ENCODE data around the gene EPHX1.

EPHX1 gene

DNA sequence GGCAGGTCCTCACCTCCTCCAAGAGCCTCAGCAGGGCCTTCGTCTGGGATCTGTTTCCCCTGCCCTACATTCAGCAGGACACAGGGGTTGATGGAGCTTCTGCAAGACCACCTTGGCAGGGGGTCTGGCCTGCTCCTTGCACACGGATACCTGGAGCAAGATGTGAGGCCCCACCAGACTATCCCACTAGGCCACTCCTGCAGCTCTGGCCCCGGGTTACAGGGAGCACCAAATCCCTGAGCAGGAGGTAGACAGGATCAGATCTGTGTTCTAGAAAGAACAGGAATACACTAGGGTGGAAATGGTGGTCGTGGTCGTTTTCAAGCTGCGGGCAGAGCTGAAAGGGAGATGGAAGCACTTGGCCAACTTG lies 33.5 kb downstream of the EPHX1 start:
- WGBS (ENCODE audit: insufficient coverage, insufficient read length), result no CpG with 5 or more reads among the region's 6 CpGs
- H3K36me3 ChIP-seq (ENCODE audit: control insufficient read depth, insufficient read depth, low read length), result peaks cover 23% of the 10 kb centered on the region
- no peaks in the 10 kb centered on the region for H3K9me3 ChIP-seq (ENCODE audit: control insufficient read depth, insufficient read depth, low read length)
- H3K4me3 ChIP-seq (ENCODE audit: low read length), result no peak overlapping the region
- H3K4me1 ChIP-seq (ENCODE audit: control insufficient read depth, insufficient read depth, low read length), result peaks cover 6% of the 10 kb centered on the region
- no peaks in the 10 kb centered on the region for H3K27me3 ChIP-seq (ENCODE audit: control insufficient read depth, insufficient read depth, low read length)
- H3K27ac ChIP-seq (ENCODE audit: low read length), result no peak overlapping the region
- no peak for DNase-seq (ENCODE audit: low read depth, low spot score)

DNA sequence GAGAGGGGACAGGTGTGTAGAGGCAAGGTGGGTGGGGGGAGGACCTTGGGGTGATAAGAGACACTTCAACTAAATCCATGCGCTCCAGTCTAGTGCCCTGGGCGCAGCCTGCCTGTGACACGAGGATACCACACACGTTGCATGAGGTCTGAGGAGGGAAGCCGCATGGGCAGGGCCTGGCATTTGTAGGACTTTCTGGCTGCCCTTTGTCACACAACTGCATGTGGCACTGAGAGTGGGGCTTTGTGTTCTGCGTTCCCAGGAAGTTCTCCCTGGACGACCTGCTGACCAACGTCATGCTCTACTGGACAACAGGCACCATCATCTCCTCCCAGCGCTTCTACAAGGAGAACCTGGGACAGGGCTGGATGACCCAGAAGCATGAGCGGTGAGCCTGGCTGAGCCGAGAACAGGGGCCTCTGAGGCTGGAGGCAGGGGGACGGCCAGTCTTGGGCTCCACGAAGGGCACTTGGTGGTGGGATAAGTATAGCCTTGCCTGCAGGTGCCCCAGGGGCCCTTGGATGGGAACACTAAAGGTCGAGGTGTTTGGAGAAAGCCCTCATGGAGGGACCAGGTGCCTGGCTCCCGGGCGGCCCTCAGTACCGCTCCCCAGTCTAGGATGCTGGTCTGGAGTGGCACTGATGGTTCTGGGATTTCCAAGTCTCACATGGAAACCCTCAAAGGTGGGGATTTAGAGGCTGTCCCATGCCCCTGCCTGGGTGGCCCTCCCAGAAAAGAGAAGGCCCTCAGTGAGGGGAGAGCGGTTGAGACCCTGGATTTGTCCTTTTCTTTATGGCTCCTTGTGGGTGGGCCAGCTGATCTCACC lies 34.5 kb downstream of the EPHX1 start:
- WGBS (ENCODE audit: insufficient coverage, insufficient read length), result no CpG with 5 or more reads among the region's 18 CpGs

DNA sequence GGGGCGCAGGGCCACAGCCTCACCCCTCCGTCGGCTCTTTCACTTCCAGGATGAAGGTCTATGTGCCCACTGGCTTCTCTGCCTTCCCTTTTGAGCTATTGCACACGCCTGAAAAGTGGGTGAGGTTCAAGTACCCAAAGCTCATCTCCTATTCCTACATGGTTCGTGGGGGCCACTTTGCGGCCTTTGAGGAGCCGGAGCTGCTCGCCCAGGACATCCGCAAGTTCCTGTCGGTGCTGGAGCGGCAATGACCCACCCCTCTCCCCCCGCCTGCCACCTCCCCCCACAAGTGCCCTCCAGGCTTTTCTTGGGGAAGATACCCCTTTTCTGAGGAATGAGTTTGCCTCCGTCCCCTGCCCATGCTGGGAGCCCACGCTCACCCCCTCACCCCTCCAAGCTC lies 35.2 kb downstream of the EPHX1 start:
- WGBS (ENCODE audit: insufficient coverage, insufficient read length), result no CpG with 5 or more reads among the region's 14 CpGs
- H3K36me3 ChIP-seq (ENCODE audit: control insufficient read depth, insufficient read depth, low read length), result peaks cover 22% of the 10 kb centered on the region
- H3K4me3 ChIP-seq (ENCODE audit: low read length), result no peak overlapping the region
- H3K9me3 ChIP-seq (ENCODE audit: control insufficient read depth, insufficient read depth, low read length), result no peaks in the 10 kb centered on the region
- no peaks in the 10 kb centered on the region for H3K27me3 ChIP-seq (ENCODE audit: control insufficient read depth, insufficient read depth, low read length)
- H3K27ac ChIP-seq (ENCODE audit: low read length), result no peak overlapping the region
- no peak for DNase-seq (ENCODE audit: low read depth, low spot score)
- peaks cover 6% of the 10 kb centered on the region for H3K4me1 ChIP-seq (ENCODE audit: control insufficient read depth, insufficient read depth, low read length)

More for the DNA sequence above, 34.5 kb downstream of the EPHX1 start:
- Histone ChIP-seq H3K36me3 (ENCODE audit: control insufficient read depth, insufficient read depth, low read length) (peaks cover 19% of the 10 kb centered on the region), H3K4me1 (ENCODE audit: control insufficient read depth, insufficient read depth, low read length) (peaks cover 6% of the 10 kb centered on the region), H3K9me3 (ENCODE audit: control insufficient read depth, insufficient read depth, low read length) (no peaks in the 10 kb centered on the region), H3K27me3 (ENCODE audit: control insufficient read depth, insufficient read depth, low read length) (no peaks in the 10 kb centered on the region), H3K27ac (ENCODE audit: low read length) (no peak overlapping the region), H3K4me3 (ENCODE audit: low read length) (no peak overlapping the region)
- no peak for DNase-seq (ENCODE audit: low read depth, low spot score)

DNA sequence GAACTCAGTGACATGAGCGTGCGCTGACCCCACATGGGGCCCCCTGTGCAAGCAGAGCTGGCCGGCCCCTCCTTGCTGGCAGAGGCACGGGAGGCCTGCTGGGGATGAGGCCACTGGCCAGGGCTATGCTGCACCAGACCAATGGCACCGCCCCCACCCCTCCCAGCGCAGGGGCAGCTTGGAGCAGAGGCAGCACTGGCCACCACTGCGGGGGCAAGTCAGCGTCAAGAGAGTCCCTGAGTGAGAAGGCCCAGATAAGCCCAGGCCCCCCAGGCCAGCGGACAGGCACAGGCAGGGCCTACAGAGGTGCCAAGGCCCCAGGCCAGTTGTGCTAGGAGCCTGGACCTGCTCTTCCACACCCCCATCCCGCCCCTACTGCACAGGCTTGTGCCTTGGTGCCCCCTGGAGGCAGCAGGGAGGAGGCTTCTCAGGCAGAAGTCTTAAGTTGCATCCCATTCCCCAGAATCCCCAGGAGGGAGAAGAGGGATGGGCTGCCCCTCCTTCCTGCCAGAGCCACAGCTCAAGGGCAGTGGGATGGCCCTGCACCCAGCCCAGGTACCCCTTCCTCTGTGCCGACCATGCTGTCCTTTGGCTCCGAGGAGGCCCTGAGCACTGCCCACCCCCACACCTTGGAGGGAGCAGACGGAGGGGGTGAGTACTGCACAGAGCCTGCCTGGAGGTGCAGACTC lies 35.8 kb downstream of the EPHX1 start:
- no CpG with 5 or more reads among the region's 13 CpGs for WGBS (ENCODE audit: insufficient coverage, insufficient read length)

DNA sequence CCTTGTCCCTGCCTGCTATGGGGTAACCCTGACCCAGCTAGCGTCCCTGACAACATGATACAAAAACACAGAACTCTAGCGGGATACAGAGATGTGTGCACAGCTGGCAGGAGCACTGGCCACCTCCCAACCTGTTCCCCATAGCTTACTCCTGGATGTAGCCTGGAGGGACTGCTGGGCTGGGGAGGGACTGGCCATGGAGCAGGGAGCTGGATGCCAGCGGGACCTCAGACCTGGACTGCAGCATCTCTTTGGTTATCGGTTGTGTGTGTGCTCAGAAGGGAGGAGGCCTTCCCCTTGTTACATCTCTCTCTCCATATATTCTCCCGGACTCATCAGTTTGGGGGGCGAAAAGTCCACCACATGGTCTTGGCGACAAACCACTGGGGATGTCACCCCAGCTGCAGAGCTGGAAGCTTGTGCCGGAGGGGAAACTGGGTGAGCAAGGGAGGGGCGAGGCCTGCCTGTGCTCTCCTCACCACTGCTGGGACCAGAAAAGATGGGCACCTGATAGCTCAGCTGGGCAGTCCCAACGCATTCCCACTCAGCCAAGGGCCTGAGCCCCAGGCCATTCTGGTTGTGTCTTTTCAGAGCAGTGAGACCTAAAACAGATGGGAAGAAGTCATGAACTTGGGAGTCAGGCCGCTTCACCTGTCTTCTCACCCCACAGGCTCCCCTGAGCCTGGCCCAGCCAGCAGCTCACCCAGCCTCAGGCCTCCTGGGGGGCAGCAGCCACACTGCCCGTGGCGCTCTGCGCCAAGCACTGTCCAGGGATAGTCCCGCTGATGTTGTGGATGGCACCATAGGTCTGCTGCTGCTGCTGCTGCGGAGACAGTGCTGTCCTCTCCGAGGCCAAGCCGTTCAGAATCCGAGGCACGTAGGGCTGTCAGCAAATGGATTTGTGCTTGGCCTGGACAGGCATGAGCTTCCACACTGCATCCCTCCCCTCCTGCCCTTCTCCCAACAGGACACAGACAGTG lies 36.7 kb downstream of the EPHX1 start:
- Histone ChIP-seq H3K27me3 (ENCODE audit: control insufficient read depth, insufficient read depth, low read length) (no peaks in the 10 kb centered on the region), H3K4me3 (ENCODE audit: low read length) (no peak overlapping the region), H3K9me3 (ENCODE audit: control insufficient read depth, insufficient read depth, low read length) (no peaks in the 10 kb centered on the region), H3K4me1 (ENCODE audit: control insufficient read depth, insufficient read depth, low read length) (peaks cover 6% of the 10 kb centered on the region), H3K27ac (ENCODE audit: low read length) (no peak overlapping the region), H3K36me3 (ENCODE audit: control insufficient read depth, insufficient read depth, low read length) (peaks cover 26% of the 10 kb centered on the region)
- DNase-seq (ENCODE audit: low read depth, low spot score), result no peak
- no CpG with 5 or more reads among the region's 20 CpGs for WGBS (ENCODE audit: insufficient coverage, insufficient read length)

More for the DNA sequence above, 35.8 kb downstream of the EPHX1 start:
- Histone ChIP-seq H3K9me3 (ENCODE audit: control insufficient read depth, insufficient read depth, low read length) (no peaks in the 10 kb centered on the region), H3K4me3 (ENCODE audit: low read length) (no peak overlapping the region), H3K27ac (ENCODE audit: low read length) (no peak overlapping the region), H3K36me3 (ENCODE audit: control insufficient read depth, insufficient read depth, low read length) (peaks cover 22% of the 10 kb centered on the region), H3K27me3 (ENCODE audit: control insufficient read depth, insufficient read depth, low read length) (no peaks in the 10 kb centered on the region), H3K4me1 (ENCODE audit: control insufficient read depth, insufficient read depth, low read length) (peaks cover 6% of the 10 kb centered on the region)
- peak; percentile 84 for DNase-seq (ENCODE audit: low read depth, low spot score)

DNA sequence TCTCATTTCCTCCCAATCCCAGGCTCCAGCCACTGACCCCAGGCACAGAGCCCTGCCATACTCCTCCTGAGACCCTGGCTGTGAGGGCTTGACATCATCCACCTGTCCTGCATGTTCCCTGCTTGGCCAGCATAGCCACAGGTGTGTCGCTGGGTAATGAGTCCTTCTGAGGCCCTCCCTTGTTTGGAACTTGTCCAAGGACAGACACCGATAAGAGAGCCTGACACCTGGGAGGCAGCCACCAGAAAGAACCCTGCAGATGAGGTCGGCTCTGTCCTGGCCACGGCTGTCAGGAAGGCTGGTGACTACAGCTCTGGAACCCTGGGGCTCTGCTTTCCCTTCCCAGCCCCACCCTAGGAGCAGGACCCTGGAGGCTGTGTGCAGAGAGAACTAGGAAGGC lies 37.7 kb downstream of the EPHX1 start:
- WGBS (ENCODE audit: insufficient coverage, insufficient read length), result no CpG with 5 or more reads among the region's 4 CpGs
- no peak overlapping the region for H3K27ac ChIP-seq (ENCODE audit: low read length)
- H3K4me3 ChIP-seq (ENCODE audit: low read length), result no peak overlapping the region
- peaks cover 6% of the 10 kb centered on the region for H3K4me1 ChIP-seq (ENCODE audit: control insufficient read depth, insufficient read depth, low read length)
- no peaks in the 10 kb centered on the region for H3K27me3 ChIP-seq (ENCODE audit: control insufficient read depth, insufficient read depth, low read length)
- no peak for DNase-seq (ENCODE audit: low read depth, low spot score)
- peaks cover 27% of the 10 kb centered on the region for H3K36me3 ChIP-seq (ENCODE audit: control insufficient read depth, insufficient read depth, low read length)
- no peaks in the 10 kb centered on the region for H3K9me3 ChIP-seq (ENCODE audit: control insufficient read depth, insufficient read depth, low read length)

DNA sequence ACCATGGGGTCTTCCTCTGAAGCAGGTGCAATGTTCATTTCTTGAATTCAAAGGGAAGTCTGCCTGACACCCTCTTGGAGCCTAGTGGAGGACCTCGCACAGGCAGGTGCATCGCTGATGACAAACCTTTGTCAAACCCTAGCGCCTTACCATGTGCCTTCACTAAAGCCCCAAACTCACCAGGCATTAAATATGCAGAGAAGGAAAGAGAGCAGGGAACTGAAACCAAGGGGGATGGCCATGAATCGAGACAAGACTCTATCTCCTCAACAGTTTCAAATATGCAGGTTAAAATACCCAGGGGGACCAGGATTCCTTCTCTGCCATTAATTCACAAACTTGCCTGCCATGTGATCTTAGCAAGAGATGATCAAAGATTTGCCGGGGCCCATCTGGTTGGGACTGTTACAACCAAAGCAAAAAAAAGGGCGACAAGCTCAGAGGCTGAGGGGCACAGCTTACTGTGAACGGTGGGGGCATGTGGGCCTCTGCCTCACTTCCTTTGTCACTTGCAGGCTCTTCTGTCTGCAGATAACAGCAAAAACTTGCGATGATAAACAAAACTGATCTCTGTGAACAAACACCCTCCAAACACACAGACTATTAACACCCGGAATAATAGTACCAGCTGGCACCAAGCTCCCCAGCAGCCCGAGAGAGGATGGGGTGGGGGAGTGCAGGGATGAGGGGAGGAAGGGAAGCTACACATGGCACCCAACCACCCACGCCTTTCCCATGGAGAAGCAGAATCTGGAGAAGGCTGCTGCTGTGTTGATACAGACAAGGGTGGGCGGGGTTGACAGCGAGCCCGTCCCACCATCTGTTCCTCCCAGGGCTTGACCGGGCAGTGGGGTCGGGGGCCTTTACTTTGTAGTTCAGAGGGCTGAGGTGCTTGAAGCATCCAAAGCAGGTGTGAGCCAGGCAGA lies 38.4 kb downstream of the EPHX1 start:
- H3K4me1 ChIP-seq (ENCODE audit: control insufficient read depth, insufficient read depth, low read length), result peaks cover 6% of the 10 kb centered on the region
- WGBS (ENCODE audit: insufficient coverage, insufficient read length), result no CpG with 5 or more reads among the region's 16 CpGs
- H3K9me3 ChIP-seq (ENCODE audit: control insufficient read depth, insufficient read depth, low read length), result no peaks in the 10 kb centered on the region
- H3K27ac ChIP-seq (ENCODE audit: low read length), result no peak overlapping the region
- no peak overlapping the region for H3K4me3 ChIP-seq (ENCODE audit: low read length)
- no peak for DNase-seq (ENCODE audit: low read depth, low spot score)
- no peaks in the 10 kb centered on the region for H3K27me3 ChIP-seq (ENCODE audit: control insufficient read depth, insufficient read depth, low read length)
- peaks cover 29% of the 10 kb centered on the region for H3K36me3 ChIP-seq (ENCODE audit: control insufficient read depth, insufficient read depth, low read length)

DNA sequence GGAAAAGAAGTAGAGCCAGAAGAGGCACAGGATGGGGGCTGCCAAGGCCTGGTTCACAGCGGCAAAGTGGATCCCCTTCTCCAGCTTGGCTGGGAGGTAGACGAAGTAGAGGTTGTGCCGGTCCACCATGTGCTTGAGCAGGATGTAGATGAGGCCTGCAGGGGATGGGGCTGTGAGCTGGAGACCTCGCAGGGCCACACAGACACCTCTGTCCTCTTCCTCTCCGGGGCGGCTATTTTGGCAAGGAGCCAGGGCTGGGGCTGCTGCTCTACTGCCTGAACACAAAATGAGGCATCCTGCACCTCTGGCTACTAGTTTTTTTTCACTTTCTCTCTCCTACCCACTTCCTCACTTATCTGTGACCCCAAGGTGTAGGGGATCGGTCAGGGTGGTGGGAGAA lies 40.0 kb downstream of the EPHX1 start:
- no peak for DNase-seq (ENCODE audit: low read depth, low spot score)
- no peaks in the 10 kb centered on the region for H3K9me3 ChIP-seq (ENCODE audit: control insufficient read depth, insufficient read depth, low read length)
- H3K36me3 ChIP-seq (ENCODE audit: control insufficient read depth, insufficient read depth, low read length), result peaks cover 33% of the 10 kb centered on the region
- peaks cover 6% of the 10 kb centered on the region for H3K4me1 ChIP-seq (ENCODE audit: control insufficient read depth, insufficient read depth, low read length)
- H3K4me3 ChIP-seq (ENCODE audit: low read length), result no peak overlapping the region
- no CpG with 5 or more reads among the region's 7 CpGs for WGBS (ENCODE audit: insufficient coverage, insufficient read length)
- no peak overlapping the region for H3K27ac ChIP-seq (ENCODE audit: low read length)
- H3K27me3 ChIP-seq (ENCODE audit: control insufficient read depth, insufficient read depth, low read length), result no peaks in the 10 kb centered on the region

DNA sequence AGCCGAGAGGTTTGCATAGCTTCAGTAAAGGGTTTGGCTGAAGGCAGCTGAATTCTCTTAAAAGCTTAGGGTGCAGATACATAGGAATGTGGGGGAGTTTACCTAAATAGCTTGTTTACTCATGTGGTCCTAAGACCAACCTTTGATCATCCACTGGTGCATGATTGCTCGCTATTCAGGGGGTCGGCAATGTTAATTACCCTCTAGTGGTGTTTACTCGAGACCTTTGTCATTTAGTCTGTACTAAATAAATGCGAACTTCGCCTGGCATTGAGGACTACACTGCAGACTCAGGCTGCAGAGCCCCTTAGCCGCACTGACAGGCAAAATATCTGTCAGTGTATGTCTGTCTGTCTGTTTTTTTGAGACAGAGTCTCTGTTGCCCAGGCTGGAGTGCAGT lies 40.4 kb downstream of the EPHX1 start:
- Histone ChIP-seq H3K9me3 (ENCODE audit: control insufficient read depth, insufficient read depth, low read length) (no peaks in the 10 kb centered on the region), H3K4me1 (ENCODE audit: control insufficient read depth, insufficient read depth, low read length) (peaks cover 5% of the 10 kb centered on the region), H3K4me3 (ENCODE audit: low read length) (no peak overlapping the region), H3K27ac (ENCODE audit: low read length) (no peak overlapping the region), H3K36me3 (ENCODE audit: control insufficient read depth, insufficient read depth, low read length) (peaks cover 33% of the 10 kb centered on the region), H3K27me3 (ENCODE audit: control insufficient read depth, insufficient read depth, low read length) (no peaks in the 10 kb centered on the region)
- DNase-seq (ENCODE audit: low read depth, low spot score), result no peak
- WGBS (ENCODE audit: insufficient coverage, insufficient read length), result no CpG with 5 or more reads among the region's 7 CpGs

All from iPS DF 6.9 (cell line).